Nephron (organoid): ENCODE results near the gene SSR2.

Experiments used
- H3K27ac Mint-ChIP-seq, 3 experiments: 2 replicates each; pipeline ENCODE4 v1.8.0; 2020; ENCODE audit warnings: mixed read lengths in 3 of 3, mild to moderate bottlenecking in 2 of 3, moderate library complexity in 1 of 3
- H3K27me3 Mint-ChIP-seq: 2 replicates; pipeline ENCODE4 v1.8.0; 2021; ENCODE audit warnings: low read depth, mild to moderate bottlenecking, moderate library complexity, mixed read lengths
- H3K36me3 Mint-ChIP-seq: 2 replicates; pipeline ENCODE4 v1.8.0; 2020; ENCODE audit warnings: low read depth, mixed read lengths
- H3K4me1 Mint-ChIP-seq: 2 replicates; pipeline ENCODE4 v1.8.0; 2020; ENCODE audit warnings: mixed read lengths
- H3K4me3 Mint-ChIP-seq, 3 experiments: 2 replicates each; pipeline ENCODE4 v1.8.0; 2020; ENCODE audit warnings: mild to moderate bottlenecking in 3 of 3, mixed read lengths in 3 of 3, moderate library complexity in 2 of 3
- H3K9me3 Mint-ChIP-seq: 2 replicates; pipeline ENCODE4 v1.8.0; 2020; ENCODE audit warnings: mixed read lengths
- CTCF ChIP-seq, 3 experiments: fragments of 200-600 bp; sonication (generic); IDR thresholded peaks; one replicate each; pipeline ENCODE4 v1.5.0; 2021; ENCODE audit warnings: antibody characterized with exemption in 3 of 3; ENCODE audit not compliant: unreplicated experiment in 3 of 3

SSR2 gene

GRCh38 chr1:155975375-155976061 lies 45.2 kb downstream of the SSR2 start:
- Mint-ChIP-seq H3K27ac (peak overlapping the region; percentile 95 to 97 (median 96)), H3K27me3 (no peaks in the 10 kb centered on the region), H3K4me1 (peaks cover 74% of the 10 kb centered on the region), H3K36me3 (no peaks in the 10 kb centered on the region), H3K9me3 (no peaks in the 10 kb centered on the region), H3K4me3 (peak overlapping the region; percentile 92 to 95 (median 95))
- no peak for TF ChIP-seq CTCF (IDR thresholded peaks at IDR 0.05; ENCODE audit: unreplicated experiment in 3 of 3)

- Mint-ChIP-seq H3K4me1 (peaks cover 74% of the 10 kb centered on the region), H3K36me3 (peaks cover 6% of the 10 kb centered on the region), H3K4me3 (peak overlapping the region; percentile 92 to 95 (median 95)), H3K27ac (peak overlapping the region; percentile 95 to 97 (median 96)), H3K27me3 (no peaks in the 10 kb centered on the region), H3K9me3 (no peaks in the 10 kb centered on the region)
- no peak for TF ChIP-seq CTCF (IDR thresholded peaks at IDR 0.05; ENCODE audit: unreplicated experiment in 3 of 3)
Measured at GRCh38 chr1:155974208-155975115, 46.3 kb downstream of the SSR2 start.

- peaks cover 77% of the 10 kb centered on the region for H3K4me1 Mint-ChIP-seq
- peak overlapping the region; percentile 52 to 95 (median 95) for H3K4me3 Mint-ChIP-seq
- no peaks in the 10 kb centered on the region for H3K27me3 Mint-ChIP-seq
- no peaks in the 10 kb centered on the region for H3K9me3 Mint-ChIP-seq
- peak overlapping the region in 2 of 3 experiments; percentile 95 to 96 for H3K27ac Mint-ChIP-seq
- H3K36me3 Mint-ChIP-seq = peaks cover 9% of the 10 kb centered on the region
- TF ChIP-seq CTCF (IDR thresholded peaks at IDR 0.05; ENCODE audit: unreplicated experiment in 3 of 3) = no peak
Measured at GRCh38 chr1:155973723-155974122, 47.0 kb downstream of the SSR2 start.

- no peaks in the 10 kb centered on the region for H3K27me3 Mint-ChIP-seq
- H3K9me3 Mint-ChIP-seq = no peaks in the 10 kb centered on the region
- peaks cover 21% of the 10 kb centered on the region for H3K36me3 Mint-ChIP-seq
- H3K4me1 Mint-ChIP-seq = peaks cover 93% of the 10 kb centered on the region
- peak overlapping the region; percentile 63 to 91 (median 87) for H3K27ac Mint-ChIP-seq
- H3K4me3 Mint-ChIP-seq = peak overlapping the region in 1 of 3 experiments; percentile 31
- TF ChIP-seq CTCF (IDR thresholded peaks at IDR 0.05; ENCODE audit: unreplicated experiment in 3 of 3) = no peak
Measured at GRCh38 chr1:155971910-155972809, 48.6 kb downstream of the SSR2 start.

GRCh38 chr1:155970531-155971167 lies 50.1 kb downstream of the SSR2 start:
- Mint-ChIP-seq H3K4me1 (peaks cover 94% of the 10 kb centered on the region), H3K27me3 (no peaks in the 10 kb centered on the region), H3K4me3 (peak overlapping the region; percentile 18 to 64 (median 53)), H3K9me3 (no peaks in the 10 kb centered on the region), H3K36me3 (peaks cover 30% of the 10 kb centered on the region), H3K27ac (peak overlapping the region; percentile 89 to 94 (median 91))
- no peak for TF ChIP-seq CTCF (IDR thresholded peaks at IDR 0.05; ENCODE audit: unreplicated experiment in 3 of 3)
